Suppressor macrophage treated with lipopolysaccharide for 4 hours (primary cell): ENCODE results near the gene SLC44A1.
"Not testable (repeated sequence)": the region's sequence is repeated elsewhere in the genome, so short reads cannot be mapped to it uniquely, and the experiment has no call there.

Experiments
- DNase-seq: peaks from one replicate; pipeline ENCODE4 v3.0.0-alpha.2; 2020

Gene SLC44A1

GRCh38 chr9:105243015-105243686 is 1.3 kb upstream of the SLC44A1 start:
- DNase-seq, result no peak

GRCh38 chr9:105244734-105245028 is 230 bp downstream of the SLC44A1 start:
- DNase-seq, result no peak

- DNase-seq, result peak; percentile 59
Measured at GRCh38 chr9:105245029-105245890, 809 bp downstream of the SLC44A1 start.

- no peak for DNase-seq
Measured at GRCh38 chr9:105245891-105246161, 1.4 kb downstream of the SLC44A1 start.

- DNase-seq, result no peak
Measured at GRCh38 chr9:105246656-105247173, 2.3 kb downstream of the SLC44A1 start.

GRCh38 chr9:105248691-105249090 is 4.2 kb downstream of the SLC44A1 start:
- no peak for DNase-seq

GRCh38 chr9:105251133-105251532 is 6.7 kb downstream of the SLC44A1 start:
- no peak for DNase-seq

GRCh38 chr9:105251733-105252404 is 7.4 kb downstream of the SLC44A1 start:
- DNase-seq, result no peak

GRCh38 chr9:105252405-105252756 is 7.9 kb downstream of the SLC44A1 start:
- DNase-seq, result no peak

- no peak for DNase-seq
Measured at GRCh38 chr9:105254226-105254625, 9.8 kb downstream of the SLC44A1 start.

GRCh38 chr9:105255421-105255820 is 11.0 kb downstream of the SLC44A1 start:
- DNase-seq, result peak; percentile 66

- not testable (repeated sequence) for DNase-seq
Measured at GRCh38 chr9:105256569-105256968, 12.1 kb downstream of the SLC44A1 start.

- no peak for DNase-seq
Measured at GRCh38 chr9:105257809-105258208, 13.4 kb downstream of the SLC44A1 start.

- DNase-seq, result no peak
Measured at GRCh38 chr9:105258225-105258737, 13.8 kb downstream of the SLC44A1 start.

- no peak for DNase-seq
Measured at GRCh38 chr9:105259274-105259673, 14.8 kb downstream of the SLC44A1 start.

GRCh38 chr9:105259731-105260612 is 15.5 kb downstream of the SLC44A1 start:
- peak; percentile 33 for DNase-seq

GRCh38 chr9:105262497-105262896 is 18.0 kb downstream of the SLC44A1 start:
- no peak for DNase-seq

GRCh38 chr9:105264380-105264779 is 19.9 kb downstream of the SLC44A1 start:
- DNase-seq, result peak; percentile 58

- DNase-seq, result not testable (repeated sequence)
Measured at GRCh38 chr9:105268254-105268653, 23.8 kb downstream of the SLC44A1 start.

GRCh38 chr9:105269593-105269992 is 25.1 kb downstream of the SLC44A1 start:
- no peak for DNase-seq

- no peak for DNase-seq
Measured at GRCh38 chr9:105270711-105271110, 26.3 kb downstream of the SLC44A1 start.

- DNase-seq, result peak; percentile 48
Measured at GRCh38 chr9:105273731-105274130, 29.3 kb downstream of the SLC44A1 start.

- DNase-seq, result no peak
Measured at GRCh38 chr9:105275111-105275510, 30.7 kb downstream of the SLC44A1 start.
